T-helper 2 cell treated with Interferon-gamma antibody and Interleukin-4, amounts not matched to agents 100 ng/mL and 5 ng/mL, for 36 hours (primary cell): Measurements from ENCODE around the gene LINC01488. TPM values are rescaled to one million over a fixed set of nuclear protein-coding genes. Genes with fewer than 3 reads are reported as not detected.

Experiments
- intact Hi-C: fragments of 100-400 bp; cut with micrococcal nuclease; formaldehyde crosslinking; loops from one replicate; pipeline ENCODE4 v1.15.1; 2023
- total RNA-seq: library from RNA; stranded (reverse); gene quantifications from 2 replicates; pipeline ENCODE4 v1.2.3, GENCODE V29; 2022

Gene LINC01488
- total RNA-seq, 1 donor from 2014 or later = not detected

- intact Hi-C loops = no loop called here
Measured at GRCh38 chr11:69542314-69543168, 61.1 kb downstream of the LINC01488 start.

Other genes starting within 250 kb of the LINC01488 start
- not detected in 2 replicates for gene MYEOV, start 187.5 kb upstream of the LINC01488 start, total RNA-seq
- gene CCND1, start 159.5 kb downstream of the LINC01488 start, total RNA-seq = 0.16 and 0.43 TPM in 2 replicates
- gene LTO1, start 193.7 kb downstream of the LINC01488 start, total RNA-seq = 27.6 and 27.8 TPM in 2 replicates
- not detected in 2 replicates for gene FGF19, start 222.4 kb downstream of the LINC01488 start, total RNA-seq